Fibroblast of lung (primary cell): ENCODE results near the gene TCL1B.

ENCODE experiments used
- EZH2 ChIP-seq: IDR thresholded peaks from 2 replicates; pipeline ENCODE4 v1.5.1; 2012; ENCODE audit warnings: low read length, control low read depth, mild to moderate bottlenecking; ENCODE audit errors: missing control alignments
- TF ChIP-seq, protein P1 (sequence below), 2 donors: IDR thresholded peaks in 1 of 2; conservative IDR thresholded peaks in 1 of 2; 1 replicate in 1 of 2; 2 replicates in 1 of 2; pipeline ENCODE4 v1.5.1; 2011 to 2012; ENCODE audit warnings: low read length in 2 of 2, control low read depth in 1 of 2, inconsistent platforms in 1 of 2, low read depth in 1 of 2, mild to moderate bottlenecking in 1 of 2

DNA sequence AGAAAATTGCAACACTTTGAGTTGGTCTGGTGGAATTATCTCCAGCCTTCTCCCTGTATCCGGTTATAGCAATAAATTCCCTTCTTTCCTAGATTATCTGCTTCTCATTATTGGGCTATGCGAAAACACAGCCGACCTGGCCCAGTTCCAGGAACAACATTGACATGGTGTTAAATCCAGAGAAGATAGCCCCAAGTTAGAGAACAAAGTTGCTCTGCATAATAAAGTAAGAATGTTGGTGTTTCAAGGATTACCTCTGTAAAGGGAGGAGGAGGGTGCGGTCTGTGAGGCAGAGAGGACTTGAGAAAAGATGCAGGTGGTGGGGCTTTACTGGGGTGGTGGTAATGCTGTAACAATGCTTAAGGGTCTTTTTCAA, 15.6 kb downstream of the TCL1B start:
- TF ChIP-seq, protein P1, sequence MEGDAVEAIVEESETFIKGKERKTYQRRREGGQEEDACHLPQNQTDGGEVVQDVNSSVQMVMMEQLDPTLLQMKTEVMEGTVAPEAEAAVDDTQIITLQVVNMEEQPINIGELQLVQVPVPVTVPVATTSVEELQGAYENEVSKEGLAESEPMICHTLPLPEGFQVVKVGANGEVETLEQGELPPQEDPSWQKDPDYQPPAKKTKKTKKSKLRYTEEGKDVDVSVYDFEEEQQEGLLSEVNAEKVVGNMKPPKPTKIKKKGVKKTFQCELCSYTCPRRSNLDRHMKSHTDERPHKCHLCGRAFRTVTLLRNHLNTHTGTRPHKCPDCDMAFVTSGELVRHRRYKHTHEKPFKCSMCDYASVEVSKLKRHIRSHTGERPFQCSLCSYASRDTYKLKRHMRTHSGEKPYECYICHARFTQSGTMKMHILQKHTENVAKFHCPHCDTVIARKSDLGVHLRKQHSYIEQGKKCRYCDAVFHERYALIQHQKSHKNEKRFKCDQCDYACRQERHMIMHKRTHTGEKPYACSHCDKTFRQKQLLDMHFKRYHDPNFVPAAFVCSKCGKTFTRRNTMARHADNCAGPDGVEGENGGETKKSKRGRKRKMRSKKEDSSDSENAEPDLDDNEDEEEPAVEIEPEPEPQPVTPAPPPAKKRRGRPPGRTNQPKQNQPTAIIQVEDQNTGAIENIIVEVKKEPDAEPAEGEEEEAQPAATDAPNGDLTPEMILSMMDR (conservative IDR thresholded peaks at IDR 0.05 in 1 of 2, IDR thresholded peaks at IDR 0.05 in 1 of 2; ENCODE audit: low read depth in 1 of 2, low read length in 2 of 2): no peak
- no peak for TF ChIP-seq EZH2
